ENCODE results near the gene P2RX3. TPM values are rescaled to one million over a fixed set of nuclear protein-coding genes. Genes with fewer than 3 reads are reported as not detected.

The P2RX3 gene
- total and polyA plus RNA-seq, 2 donors: 0.02 to 0.76 TPM

GRCh38 chr11:57342702-57343101 lies 4.5 kb downstream of the P2RX3 start:
- H3K4me1 ChIP-seq (ENCODE audit: control insufficient read depth in 2 of 2, insufficient read depth in 2 of 2, low read length in 2 of 2): no peaks in the 10 kb centered on the region
- no peak for DNase-seq (ENCODE audit: low read depth in 6 of 9, low spot score in 9 of 9)
- H3K36me3 ChIP-seq (ENCODE audit: control insufficient read depth in 2 of 2, insufficient read depth in 2 of 2, low read length in 1 of 2): no peaks in the 10 kb centered on the region
- H3K9me3 ChIP-seq (ENCODE audit: control insufficient read depth in 2 of 2, insufficient read depth in 1 of 2, low read length in 1 of 2): peaks cover 0 to 3% of the 10 kb centered on the region in 2 donors
- no peak overlapping the region for H3K4me3 ChIP-seq (ENCODE audit: low read length in 2 of 2)
- WGBS: 95% methylated on average over 11 of the region's 11 CpGs
- H3K27me3 ChIP-seq (ENCODE audit: control insufficient read depth in 2 of 2, insufficient read depth in 1 of 2, low read length in 1 of 2): peaks cover 0 to 7% of the 10 kb centered on the region in 2 donors
- H3K27ac ChIP-seq (ENCODE audit: low read depth in 1 of 2, low read length in 1 of 2): no peak overlapping the region

GRCh38 chr11:57343825-57344224 lies 5.7 kb downstream of the P2RX3 start:
- peaks cover 0 to 3% of the 10 kb centered on the region in 2 donors for H3K9me3 ChIP-seq (ENCODE audit: control insufficient read depth in 2 of 2, insufficient read depth in 1 of 2, low read length in 1 of 2)
- WGBS: 94% methylated on average over 7 of the region's 7 CpGs

GRCh38 chr11:57344826-57345225 lies 6.7 kb downstream of the P2RX3 start:
- Histone ChIP-seq H3K36me3 (ENCODE audit: control insufficient read depth in 2 of 2, insufficient read depth in 2 of 2, low read length in 1 of 2) (no peaks in the 10 kb centered on the region), H3K4me1 (ENCODE audit: control insufficient read depth in 2 of 2, insufficient read depth in 2 of 2, low read length in 2 of 2) (no peaks in the 10 kb centered on the region), H3K9me3 (ENCODE audit: control insufficient read depth in 2 of 2, insufficient read depth in 1 of 2, low read length in 1 of 2) (peaks cover 0 to 3% of the 10 kb centered on the region in 2 donors), H3K27ac (ENCODE audit: low read depth in 1 of 2, low read length in 1 of 2) (no peak overlapping the region), H3K27me3 (ENCODE audit: control insufficient read depth in 2 of 2, insufficient read depth in 1 of 2, low read length in 1 of 2) (peaks cover 4 to 12% of the 10 kb centered on the region in 2 donors), H3K4me3 (ENCODE audit: low read length in 2 of 2) (no peak overlapping the region)
- 99% methylated on average over 10 of the region's 10 CpGs for WGBS
- no peak for DNase-seq (ENCODE audit: low read depth in 6 of 9, low spot score in 9 of 9)

More at GRCh38 chr11:57343825-57344224, 5.7 kb downstream of the P2RX3 start:
- peaks cover 4 to 9% of the 10 kb centered on the region in 2 donors for H3K27me3 ChIP-seq (ENCODE audit: control insufficient read depth in 2 of 2, insufficient read depth in 1 of 2, low read length in 1 of 2)
- H3K4me1 ChIP-seq (ENCODE audit: control insufficient read depth in 2 of 2, insufficient read depth in 2 of 2, low read length in 2 of 2): no peaks in the 10 kb centered on the region
- H3K36me3 ChIP-seq (ENCODE audit: control insufficient read depth in 2 of 2, insufficient read depth in 2 of 2, low read length in 1 of 2): no peaks in the 10 kb centered on the region
- H3K4me3 ChIP-seq (ENCODE audit: low read length in 2 of 2): no peak overlapping the region
- H3K27ac ChIP-seq (ENCODE audit: low read depth in 1 of 2, low read length in 1 of 2): no peak overlapping the region
- no peak for DNase-seq (ENCODE audit: low read depth in 6 of 9, low spot score in 9 of 9)

- no peaks in the 10 kb centered on the region for H3K4me1 ChIP-seq (ENCODE audit: control insufficient read depth in 2 of 2, insufficient read depth in 2 of 2, low read length in 2 of 2)
- WGBS: 27% methylated on average over 11 of the region's 11 CpGs
- no peaks in the 10 kb centered on the region for H3K9me3 ChIP-seq (ENCODE audit: control insufficient read depth in 2 of 2, insufficient read depth in 1 of 2, low read length in 1 of 2)
- peaks cover 4 to 5% of the 10 kb centered on the region in 2 donors for H3K27me3 ChIP-seq (ENCODE audit: control insufficient read depth in 2 of 2, insufficient read depth in 1 of 2, low read length in 1 of 2)
- no peaks in the 10 kb centered on the region for H3K36me3 ChIP-seq (ENCODE audit: control insufficient read depth in 2 of 2, insufficient read depth in 2 of 2, low read length in 1 of 2)
- no peak overlapping the region for H3K27ac ChIP-seq (ENCODE audit: low read depth in 1 of 2, low read length in 1 of 2)
- H3K4me3 ChIP-seq (ENCODE audit: low read length in 2 of 2): no peak overlapping the region
- DNase-seq (ENCODE audit: low read depth in 6 of 9, low spot score in 9 of 9): peak in 6 of 9 donors; percentile 36 to 73 (median 54)
These were observed 7.5 kb downstream of the P2RX3 start for GRCh38 chr11:57345555-57346211.

- Histone ChIP-seq H3K9me3 (ENCODE audit: control insufficient read depth in 2 of 2, insufficient read depth in 1 of 2, low read length in 1 of 2) (no peaks in the 10 kb centered on the region), H3K36me3 (ENCODE audit: control insufficient read depth in 2 of 2, insufficient read depth in 2 of 2, low read length in 1 of 2) (no peaks in the 10 kb centered on the region), H3K4me1 (ENCODE audit: control insufficient read depth in 2 of 2, insufficient read depth in 2 of 2, low read length in 2 of 2) (no peaks in the 10 kb centered on the region), H3K4me3 (ENCODE audit: low read length in 2 of 2) (no peak overlapping the region), H3K27ac (ENCODE audit: low read depth in 1 of 2, low read length in 1 of 2) (no peak overlapping the region), H3K27me3 (ENCODE audit: control insufficient read depth in 2 of 2, insufficient read depth in 1 of 2, low read length in 1 of 2) (peaks cover 4 to 5% of the 10 kb centered on the region in 2 donors)
- WGBS: 97% methylated on average over 9 of the region's 9 CpGs
- DNase-seq (ENCODE audit: low read depth in 6 of 9, low spot score in 9 of 9): no peak
These were observed 9.2 kb downstream of the P2RX3 start for GRCh38 chr11:57347336-57347735.

GRCh38 chr11:57348052-57348451 lies 9.9 kb downstream of the P2RX3 start:
- DNase-seq (ENCODE audit: low read depth in 6 of 9, low spot score in 9 of 9): no peak
- Histone ChIP-seq H3K4me3 (ENCODE audit: low read length in 2 of 2) (no peak overlapping the region), H3K9me3 (ENCODE audit: control insufficient read depth in 2 of 2, insufficient read depth in 1 of 2, low read length in 1 of 2) (no peaks in the 10 kb centered on the region), H3K27me3 (ENCODE audit: control insufficient read depth in 2 of 2, insufficient read depth in 1 of 2, low read length in 1 of 2) (peaks cover 4 to 5% of the 10 kb centered on the region in 2 donors), H3K4me1 (ENCODE audit: control insufficient read depth in 2 of 2, insufficient read depth in 2 of 2, low read length in 2 of 2) (no peaks in the 10 kb centered on the region), H3K36me3 (ENCODE audit: control insufficient read depth in 2 of 2, insufficient read depth in 2 of 2, low read length in 1 of 2) (no peaks in the 10 kb centered on the region), H3K27ac (ENCODE audit: low read depth in 1 of 2, low read length in 1 of 2) (no peak overlapping the region)
- 94% methylated on average over 7 of the region's 7 CpGs for WGBS

GRCh38 chr11:57348636-57349313 lies 10.6 kb downstream of the P2RX3 start:
- no peak overlapping the region for H3K4me3 ChIP-seq (ENCODE audit: low read length in 2 of 2)
- H3K27ac ChIP-seq (ENCODE audit: low read depth in 1 of 2, low read length in 1 of 2): no peak overlapping the region
- H3K4me1 ChIP-seq (ENCODE audit: control insufficient read depth in 2 of 2, insufficient read depth in 2 of 2, low read length in 2 of 2): no peaks in the 10 kb centered on the region
- peaks cover 4 to 5% of the 10 kb centered on the region in 2 donors for H3K27me3 ChIP-seq (ENCODE audit: control insufficient read depth in 2 of 2, insufficient read depth in 1 of 2, low read length in 1 of 2)
- no peaks in the 10 kb centered on the region for H3K9me3 ChIP-seq (ENCODE audit: control insufficient read depth in 2 of 2, insufficient read depth in 1 of 2, low read length in 1 of 2)
- no peak for DNase-seq (ENCODE audit: low read depth in 6 of 9, low spot score in 9 of 9)
- no peaks in the 10 kb centered on the region for H3K36me3 ChIP-seq (ENCODE audit: control insufficient read depth in 2 of 2, insufficient read depth in 2 of 2, low read length in 1 of 2)
- WGBS: 95% methylated on average over 14 of the region's 14 CpGs

GRCh38 chr11:57349491-57350274 lies 11.5 kb downstream of the P2RX3 start:
- 44% methylated on average over 31 of the region's 31 CpGs for WGBS
- no peak overlapping the region for H3K4me3 ChIP-seq (ENCODE audit: low read length in 2 of 2)
- no peak overlapping the region for H3K27ac ChIP-seq (ENCODE audit: low read depth in 1 of 2, low read length in 1 of 2)
- H3K36me3 ChIP-seq (ENCODE audit: control insufficient read depth in 2 of 2, insufficient read depth in 2 of 2, low read length in 1 of 2): no peaks in the 10 kb centered on the region
- H3K4me1 ChIP-seq (ENCODE audit: control insufficient read depth in 2 of 2, insufficient read depth in 2 of 2, low read length in 2 of 2): no peaks in the 10 kb centered on the region
- DNase-seq (ENCODE audit: low read depth in 6 of 9, low spot score in 9 of 9): peak in 6 of 9 donors; percentile 19 to 50 (median 35)
- H3K27me3 ChIP-seq (ENCODE audit: control insufficient read depth in 2 of 2, insufficient read depth in 1 of 2, low read length in 1 of 2): peaks cover 4 to 5% of the 10 kb centered on the region in 2 donors
- H3K9me3 ChIP-seq (ENCODE audit: control insufficient read depth in 2 of 2, insufficient read depth in 1 of 2, low read length in 1 of 2): no peaks in the 10 kb centered on the region

GRCh38 chr11:57353036-57353435 lies 14.9 kb downstream of the P2RX3 start:
- Histone ChIP-seq H3K36me3 (ENCODE audit: control insufficient read depth in 2 of 2, insufficient read depth in 2 of 2, low read length in 1 of 2) (no peaks in the 10 kb centered on the region), H3K9me3 (ENCODE audit: control insufficient read depth in 2 of 2, insufficient read depth in 1 of 2, low read length in 1 of 2) (no peaks in the 10 kb centered on the region), H3K27ac (ENCODE audit: low read depth in 1 of 2, low read length in 1 of 2) (no peak overlapping the region), H3K4me1 (ENCODE audit: control insufficient read depth in 2 of 2, insufficient read depth in 2 of 2, low read length in 2 of 2) (no peaks in the 10 kb centered on the region), H3K4me3 (ENCODE audit: low read length in 2 of 2) (no peak overlapping the region), H3K27me3 (ENCODE audit: control insufficient read depth in 2 of 2, insufficient read depth in 1 of 2, low read length in 1 of 2) (peaks cover 4 to 8% of the 10 kb centered on the region in 2 donors)
- 79% methylated on average over 5 of the region's 5 CpGs for WGBS
- DNase-seq (ENCODE audit: low read depth in 6 of 9, low spot score in 9 of 9): no peak
